GM06990 (cell line): ENCODE data around the gene PTPRN2.

Experiments
- DNase-seq: peaks from one replicate; pipeline ENCODE4 v3.0.0-alpha.2; 2011; ENCODE audit not compliant: insufficient read length; ENCODE audit errors: extremely low read depth
- H3K27me3 ChIP-seq: replicated peaks from 2 replicates; pipeline ENCODE4 v1.6.0; 2011; ENCODE audit warnings: low read length; ENCODE audit not compliant: control insufficient read depth, insufficient read depth
- H3K36me3 ChIP-seq: 2 replicates; pipeline ENCODE4 v1.5.1; 2011; ENCODE audit warnings: low read length; ENCODE audit not compliant: control insufficient read depth, insufficient read depth
- H3K4me3 ChIP-seq: replicated peaks from 2 replicates; pipeline ENCODE4 v1.5.1; 2011; ENCODE audit warnings: low read depth, mild to moderate bottlenecking, control low read depth, low read length
- CTCF ChIP-seq: IDR thresholded peaks from 2 replicates; pipeline ENCODE4 v1.5.1; 2011; ENCODE audit warnings: low read length, control low read depth, mild to moderate bottlenecking, inconsistent platforms; ENCODE audit not compliant: insufficient read depth, poor library complexity, severe bottlenecking

The PTPRN2 gene

GRCh38 chr7:158324397-158325360 lies 262.9 kb downstream of the PTPRN2 start:
- TF ChIP-seq CTCF: no peak
- Histone ChIP-seq H3K4me3 (no peak overlapping the region), H3K36me3 (no peaks in the 10 kb centered on the region), H3K27me3 (no peaks in the 10 kb centered on the region)
- no peak for DNase-seq

GRCh38 chr7:158323741-158324396 lies 263.8 kb downstream of the PTPRN2 start:
- H3K4me3 ChIP-seq: no peak overlapping the region
- no peaks in the 10 kb centered on the region for H3K36me3 ChIP-seq
- TF ChIP-seq CTCF: no peak
- H3K27me3 ChIP-seq: no peaks in the 10 kb centered on the region
- no peak for DNase-seq

- no peaks in the 10 kb centered on the region for H3K36me3 ChIP-seq
- no peak for DNase-seq
- H3K27me3 ChIP-seq: no peaks in the 10 kb centered on the region
- H3K4me3 ChIP-seq: no peak overlapping the region
- TF ChIP-seq CTCF: no peak
Observed at GRCh38 chr7:158322616-158323530, 264.8 kb downstream of the PTPRN2 start.

- no peak for TF ChIP-seq CTCF
- no peak overlapping the region for H3K4me3 ChIP-seq
- DNase-seq: no peak
- H3K36me3 ChIP-seq: no peaks in the 10 kb centered on the region
- H3K27me3 ChIP-seq: no peaks in the 10 kb centered on the region
Observed at GRCh38 chr7:158321936-158322615, 265.5 kb downstream of the PTPRN2 start.

GRCh38 chr7:158321056-158321700 lies 266.4 kb downstream of the PTPRN2 start:
- no peaks in the 10 kb centered on the region for H3K36me3 ChIP-seq
- no peak for TF ChIP-seq CTCF
- H3K4me3 ChIP-seq: no peak overlapping the region
- no peak for DNase-seq
- H3K27me3 ChIP-seq: no peaks in the 10 kb centered on the region
